Adrenal gland (tissue), 12 donors: Measurements from ENCODE around the gene GRIN3B. TPM values are rescaled to one million over a fixed set of nuclear protein-coding genes. Genes with fewer than 3 reads are reported as not detected.

Experiments used
- DNase-seq, 7 donors: peaks; one replicate each; pipeline ENCODE4 v3.0.0-alpha.2; 2019 to 2020
- H3K27ac ChIP-seq, 5 donors: fragments of 200-600 bp; sonication (generic) in 4 of 5; 1 replicate in 3 of 5; 2 replicates in 2 of 5; pipeline versions ENCODE4 v1.5.1 to v1.8.0; 2016 to 2020; ENCODE audit warnings: mild to moderate bottlenecking in 1 of 5
- H3K27me3 ChIP-seq: fragments of 200-600 bp; 2 replicates; pipeline ENCODE4 v1.8.0; 2021
- H3K36me3 ChIP-seq, 2 donors: fragments of 200-600 bp; replicated peaks in 1 of 2; 1 replicate in 1 of 2; 2 replicates in 1 of 2; pipeline versions ENCODE4 v1.5.1 to v1.8.0; 2018 to 2022
- H3K4me1 ChIP-seq, 2 donors: fragments of 200-600 bp; replicated peaks in 1 of 2; 1 replicate in 1 of 2; 2 replicates in 1 of 2; pipeline versions ENCODE4 v1.5.1 to v1.8.0; 2018 to 2021
- H3K4me3 ChIP-seq, 4 donors: fragments of 200-600 bp; sonication (generic) in 3 of 4; one replicate each; pipeline ENCODE4 v1.5.1; 2016 to 2018
- H3K9me3 ChIP-seq, 3 donors: fragments of 200-600 bp; sonication (generic) in 1 of 3; replicated peaks in 1 of 3; 1 replicate in 2 of 3; 2 replicates in 1 of 3; pipeline versions ENCODE4 v1.5.1 to v1.8.0; 2016 to 2021
- POLR2A ChIP-seq, 2 donors: fragments of 450-650 bp; IDR thresholded peaks; one replicate each; pipeline ENCODE4 v1.6.1; 2017; ENCODE audit warnings: antibody characterized with exemption in 2 of 2, mild to moderate bottlenecking in 2 of 2, moderate library complexity in 1 of 2
- WGBS, 4 donors: extraction: QIAGEN DNeasy Blood & Tissue Kit in 2 of 4; methylation state at CpG; one replicate each; pipeline versions ENCODE4 v1.1.5 to v1.1.7; 2013 to 2017; 5-methylcytosine and 5-hydroxymethylcytosine counted together
- intact Hi-C, 2 donors: fragments of 100-400 bp; cut with DNase I; formaldehyde crosslinking; loops; one replicate each; pipeline versions ENCODE4 v1.14.1 to v1.15.0; 2022 to 2023
- polyA plus RNA-seq, 3 donors: library from polyadenylated mRNA; stranded (reverse); fragments of 200-250 nt in 2 of 3; fragments of 350-450 nt in 1 of 3; fragmentation: Illumina TruSeq in 1 of 3; extraction: RNeasy Lipid Tissue Mini Kit (QIAGEN cat#74804) in 1 of 3; gene quantifications; one replicate each; pipeline ENCODE4 v1.2.3, GENCODE V29; 2013 to 2014
- total RNA-seq, 9 donors: library from RNA; depleted of rRNA in 4 of 9; stranded (reverse); fragments of >200 nt in 4 of 9; fragments of 120-200 nt in 1 of 9; fragmentation: NEBNext Ultra II Directional in 1 of 9; extraction: Animal tissue kit (Norgen Biotek cat#: 25700) in 1 of 9; gene quantifications; one replicate each; pipeline versions ENCODE4 v1.1.0 to v1.2.4, GENCODE V29; 2013 to 2023
- TF ChIP-seq, protein P1 (sequence below), 6 experiments: fragments of 450-650 bp in 4 of 6; fragments of 200-600 bp in 2 of 6; sonication (generic) in 1 of 6; IDR thresholded peaks; 1 replicate in 5 of 6; 2 replicates in 1 of 6; pipeline versions ENCODE4 v1.5.1 to v1.8.0; 2016 to 2021; ENCODE audit warnings: antibody characterized with exemption in 6 of 6, mild to moderate bottlenecking in 2 of 6, moderate library complexity in 1 of 6
- donor health status: healthy with polysubstance abuse.
- donor health status: Bipolar disorder and iron deficiency.
- donor health status: DM: yes; HTN: yes; CAD: no.
- donor health status: DM: no; HTN: no; CAD: no.
- donor health status: DM: no; HTN: no; CAD: no.
- donor health status: DM: yes; HTN: yes; CAD: no.

Gene GRIN3B
- total and polyA plus RNA-seq, 12 donors: 0.08 to 0.24 (median 0.16) TPM; not detected in 8

DNA sequence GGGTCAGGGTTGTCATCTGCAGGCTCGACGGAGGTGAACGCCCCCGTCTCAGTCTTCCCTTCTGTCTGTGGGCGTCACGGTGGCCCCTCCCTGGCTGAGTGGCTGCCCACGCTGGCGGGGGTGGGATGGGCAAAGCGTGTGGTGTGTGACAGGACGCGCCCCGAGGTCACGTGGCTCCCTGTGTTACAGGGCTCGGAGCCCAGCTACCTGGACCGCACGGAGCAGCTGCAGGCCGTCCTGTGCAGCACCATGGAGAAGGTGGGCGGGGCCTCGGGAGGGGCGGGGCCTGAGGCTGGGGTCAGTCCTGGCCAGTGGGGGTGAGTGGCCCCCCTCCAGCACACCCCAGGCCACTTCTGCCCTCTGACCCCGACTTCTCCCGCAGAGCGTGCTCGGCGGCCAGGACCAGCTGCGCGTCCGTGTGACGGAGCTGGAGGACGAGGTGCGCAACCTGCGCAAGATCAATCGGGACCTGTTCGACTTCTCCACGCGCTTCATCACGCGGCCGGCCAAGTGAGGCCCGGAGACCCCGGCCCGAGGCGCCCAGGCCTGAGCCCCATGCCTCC, 6.3 kb upstream of the GRIN3B start:
- Histone ChIP-seq H3K9me3 (no peaks in the 10 kb centered on the region), H3K36me3 (no peaks in the 10 kb centered on the region), H3K27me3 (peaks cover 23% of the 10 kb centered on the region), H3K27ac (no peak overlapping the region), H3K4me1 (peaks cover 15 to 32% of the 10 kb centered on the region in 2 donors), H3K4me3 (no peak overlapping the region)
- TF ChIP-seq, protein P1, sequence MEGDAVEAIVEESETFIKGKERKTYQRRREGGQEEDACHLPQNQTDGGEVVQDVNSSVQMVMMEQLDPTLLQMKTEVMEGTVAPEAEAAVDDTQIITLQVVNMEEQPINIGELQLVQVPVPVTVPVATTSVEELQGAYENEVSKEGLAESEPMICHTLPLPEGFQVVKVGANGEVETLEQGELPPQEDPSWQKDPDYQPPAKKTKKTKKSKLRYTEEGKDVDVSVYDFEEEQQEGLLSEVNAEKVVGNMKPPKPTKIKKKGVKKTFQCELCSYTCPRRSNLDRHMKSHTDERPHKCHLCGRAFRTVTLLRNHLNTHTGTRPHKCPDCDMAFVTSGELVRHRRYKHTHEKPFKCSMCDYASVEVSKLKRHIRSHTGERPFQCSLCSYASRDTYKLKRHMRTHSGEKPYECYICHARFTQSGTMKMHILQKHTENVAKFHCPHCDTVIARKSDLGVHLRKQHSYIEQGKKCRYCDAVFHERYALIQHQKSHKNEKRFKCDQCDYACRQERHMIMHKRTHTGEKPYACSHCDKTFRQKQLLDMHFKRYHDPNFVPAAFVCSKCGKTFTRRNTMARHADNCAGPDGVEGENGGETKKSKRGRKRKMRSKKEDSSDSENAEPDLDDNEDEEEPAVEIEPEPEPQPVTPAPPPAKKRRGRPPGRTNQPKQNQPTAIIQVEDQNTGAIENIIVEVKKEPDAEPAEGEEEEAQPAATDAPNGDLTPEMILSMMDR (IDR thresholded peaks at IDR 0.05): no peak
- TF ChIP-seq POLR2A (IDR thresholded peaks at IDR 0.05): no peak
- DNase-seq: no peak
- WGBS, 4 donors: 86 to 93% (median 87%) methylated on average over 26 to 43 of the region's 43 CpGs
- intact Hi-C loops: loop anchor here in 1 of 2 donors (10.0 kb wide), 1 partner anchor 219 kb away; no protein-coding TSS in a partner anchor

DNA sequence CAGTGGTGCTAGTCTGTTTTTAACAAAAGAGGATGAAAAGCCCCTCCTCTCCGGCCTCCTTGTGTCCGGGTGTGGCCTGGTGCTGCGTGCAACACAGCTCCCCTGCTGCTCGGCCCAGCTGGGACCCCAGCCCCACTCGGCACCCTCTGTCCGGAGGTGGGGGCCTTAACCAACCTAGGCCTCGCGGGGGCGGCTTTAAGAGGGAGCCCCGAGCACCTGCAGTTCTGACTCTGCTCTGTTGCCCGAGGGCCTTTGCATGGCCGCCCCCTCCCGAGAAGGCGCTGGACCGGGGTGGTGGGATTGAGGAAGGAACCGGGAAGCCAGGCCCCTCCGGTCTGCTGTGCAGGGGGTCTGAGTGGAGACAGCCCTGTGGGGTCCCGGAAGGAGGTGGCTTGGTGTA, 5.7 kb upstream of the GRIN3B start:
- Histone ChIP-seq H3K27ac (no peak overlapping the region), H3K4me3 (no peak overlapping the region), H3K9me3 (no peaks in the 10 kb centered on the region), H3K4me1 (peaks cover 15 to 28% of the 10 kb centered on the region in 2 donors), H3K36me3 (no peaks in the 10 kb centered on the region), H3K27me3 (peaks cover 29% of the 10 kb centered on the region)
- intact Hi-C loops: loop anchor here in 1 of 2 donors (10.0 kb wide), 1 partner anchor 220 kb away; no protein-coding TSS in a partner anchor
- 85 to 96% (median 94%) methylated on average over 7 to 18 of the region's 18 CpGs for WGBS, 4 donors
- no peak for TF ChIP-seq POLR2A (IDR thresholded peaks at IDR 0.05)
- TF ChIP-seq, protein P1 (IDR thresholded peaks at IDR 0.05): no peak
- no peak for DNase-seq

DNA sequence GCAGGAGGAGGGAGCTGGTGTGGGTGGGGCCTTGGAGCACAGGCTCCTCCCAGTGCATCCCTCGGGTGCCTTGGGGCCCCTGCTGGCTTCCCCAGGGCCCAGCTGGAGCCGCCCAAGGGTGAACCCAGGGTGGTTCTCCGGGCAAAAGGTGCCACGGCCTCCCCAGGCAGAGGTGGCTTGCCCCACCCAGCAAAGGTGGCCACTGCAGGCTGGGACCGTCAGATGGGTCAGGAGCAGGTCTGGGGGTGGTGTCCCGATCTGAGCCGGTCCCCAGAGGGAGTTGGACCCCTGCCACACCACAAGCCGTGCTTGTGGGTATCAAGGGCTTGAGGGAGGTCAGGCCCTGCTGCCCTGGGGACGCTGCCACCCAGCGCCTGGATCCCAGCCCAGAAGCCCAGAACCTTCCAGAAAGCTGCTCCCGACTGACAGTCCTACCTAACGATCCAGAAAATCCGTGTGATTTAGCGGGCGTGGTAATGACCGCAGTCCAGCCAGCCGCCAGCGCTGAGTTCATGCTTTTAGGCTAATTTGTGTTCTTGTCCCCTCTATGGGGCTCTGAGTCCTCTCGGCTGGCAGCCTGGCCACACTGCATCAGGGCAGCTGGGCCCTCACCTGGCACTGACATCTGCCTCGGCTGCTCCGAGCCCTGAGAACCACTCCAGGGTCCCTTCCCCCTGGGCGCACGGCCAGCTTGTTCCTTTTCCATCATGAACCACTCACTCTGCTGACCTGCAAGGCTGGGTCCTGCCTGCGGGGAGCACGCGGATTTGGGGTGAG, 5.0 kb upstream of the GRIN3B start:
- H3K36me3 ChIP-seq: no peaks in the 10 kb centered on the region
- H3K4me1 ChIP-seq: peaks cover 9 to 21% of the 10 kb centered on the region in 2 donors
- H3K4me3 ChIP-seq: no peak overlapping the region
- H3K27ac ChIP-seq: no peak overlapping the region
- H3K27me3 ChIP-seq: peaks cover 31% of the 10 kb centered on the region
- TF ChIP-seq, protein P1 (IDR thresholded peaks at IDR 0.05): no peak
- TF ChIP-seq POLR2A (IDR thresholded peaks at IDR 0.05): no peak
- intact Hi-C loops: loop anchor here in 1 of 2 donors (10.0 kb wide), 1 partner anchor 220 kb away; no protein-coding TSS in a partner anchor
- WGBS, 4 donors: 73 to 79% (median 77%) methylated on average over 7 to 26 of the region's 26 CpGs
- DNase-seq: no peak
- no peaks in the 10 kb centered on the region for H3K9me3 ChIP-seq

DNA sequence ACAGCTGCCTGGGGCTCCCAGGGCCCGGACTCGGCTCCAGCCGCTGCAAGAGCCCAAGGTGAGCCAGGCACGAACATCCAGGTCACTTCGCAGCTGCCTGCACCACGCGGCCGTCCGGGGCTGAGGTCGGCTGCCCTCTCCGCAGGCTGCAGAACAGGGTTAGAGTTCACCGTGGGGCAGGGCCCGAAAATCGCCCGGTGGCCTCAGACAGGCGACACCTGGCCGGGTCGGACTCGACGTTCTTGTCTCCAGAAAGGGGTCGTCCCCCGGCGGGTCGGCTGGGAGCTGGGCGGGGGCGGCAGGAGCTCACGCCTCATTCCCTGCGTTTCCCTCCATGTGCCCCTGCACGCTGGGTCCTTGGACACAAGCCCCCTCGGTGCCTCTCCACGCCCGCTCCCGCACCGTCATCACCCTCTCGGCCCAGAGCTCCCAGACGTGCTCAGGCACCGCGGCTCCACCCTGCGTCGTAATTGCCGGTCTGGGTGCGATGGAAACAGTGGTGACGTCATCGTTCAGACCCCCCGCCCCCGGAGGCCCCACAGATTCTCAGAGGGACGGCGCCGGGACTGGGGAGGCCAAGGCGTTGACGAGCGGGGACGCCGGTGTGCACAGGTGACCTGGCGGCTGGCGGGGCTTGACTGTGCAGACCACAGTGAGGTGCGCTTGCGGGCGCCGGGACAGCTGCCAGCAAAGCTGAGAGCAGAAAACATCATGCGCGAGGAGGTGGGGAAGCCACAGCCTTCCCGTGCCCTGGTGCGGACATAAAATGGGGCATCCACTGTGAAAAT, 4.0 kb upstream of the GRIN3B start:
- peaks cover 38% of the 10 kb centered on the region for H3K27me3 ChIP-seq
- no peaks in the 10 kb centered on the region for H3K36me3 ChIP-seq
- H3K4me1 ChIP-seq: peaks cover 0 to 19% of the 10 kb centered on the region in 2 donors
- WGBS, 4 donors: 3 to 11% (median 7%) methylated on average over 8 to 64 of the region's 64 CpGs
- DNase-seq: peak in 2 of 7 donors; percentile 51 to 88
- intact Hi-C loops: loop anchor here in 1 of 2 donors (10.0 kb wide), 1 partner anchor 221 kb away; no protein-coding TSS in a partner anchor
- no peaks in the 10 kb centered on the region for H3K9me3 ChIP-seq
- H3K4me3 ChIP-seq: no peak overlapping the region
- TF ChIP-seq, protein P1 (IDR thresholded peaks at IDR 0.05): no peak
- TF ChIP-seq POLR2A (IDR thresholded peaks at IDR 0.05): no peak
- H3K27ac ChIP-seq: no peak overlapping the region
